ENCODE data around the gene TMEM213.

DNA sequence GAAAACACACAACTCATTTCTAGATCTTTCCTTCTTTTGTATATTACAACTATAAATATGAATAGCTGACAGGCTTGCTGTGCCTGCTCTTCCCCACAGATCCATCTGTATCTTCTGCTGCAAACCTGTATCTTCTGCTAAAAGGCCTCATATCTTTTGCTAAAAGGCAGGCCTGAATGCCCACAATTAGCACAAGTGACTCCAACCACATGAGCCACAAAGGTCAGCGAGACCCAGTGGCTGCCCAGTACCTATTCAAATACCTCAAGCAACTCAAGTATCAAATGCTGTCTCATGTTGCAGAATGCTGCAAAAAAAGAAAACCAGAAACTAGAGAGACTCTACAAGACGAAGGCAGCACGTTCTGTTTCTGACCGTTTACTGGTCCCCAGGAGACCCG, 54.7 kb downstream of the TMEM213 start:
- TF ChIP-seq, protein P1, sequence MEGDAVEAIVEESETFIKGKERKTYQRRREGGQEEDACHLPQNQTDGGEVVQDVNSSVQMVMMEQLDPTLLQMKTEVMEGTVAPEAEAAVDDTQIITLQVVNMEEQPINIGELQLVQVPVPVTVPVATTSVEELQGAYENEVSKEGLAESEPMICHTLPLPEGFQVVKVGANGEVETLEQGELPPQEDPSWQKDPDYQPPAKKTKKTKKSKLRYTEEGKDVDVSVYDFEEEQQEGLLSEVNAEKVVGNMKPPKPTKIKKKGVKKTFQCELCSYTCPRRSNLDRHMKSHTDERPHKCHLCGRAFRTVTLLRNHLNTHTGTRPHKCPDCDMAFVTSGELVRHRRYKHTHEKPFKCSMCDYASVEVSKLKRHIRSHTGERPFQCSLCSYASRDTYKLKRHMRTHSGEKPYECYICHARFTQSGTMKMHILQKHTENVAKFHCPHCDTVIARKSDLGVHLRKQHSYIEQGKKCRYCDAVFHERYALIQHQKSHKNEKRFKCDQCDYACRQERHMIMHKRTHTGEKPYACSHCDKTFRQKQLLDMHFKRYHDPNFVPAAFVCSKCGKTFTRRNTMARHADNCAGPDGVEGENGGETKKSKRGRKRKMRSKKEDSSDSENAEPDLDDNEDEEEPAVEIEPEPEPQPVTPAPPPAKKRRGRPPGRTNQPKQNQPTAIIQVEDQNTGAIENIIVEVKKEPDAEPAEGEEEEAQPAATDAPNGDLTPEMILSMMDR (conservative IDR thresholded peaks at IDR 0.05 in 1 of 2, IDR thresholded peaks at IDR 0.05 in 1 of 2; ENCODE audit: low read depth in 1 of 2, low read length in 2 of 2), result no peak
- no peak for TF ChIP-seq EZH2 (IDR thresholded peaks at IDR 0.05; ENCODE audit: low read length, missing control alignments)
